Calu3 (cell line): Measurements from ENCODE around the gene NBAS. TPM values are rescaled to one million over a fixed set of nuclear protein-coding genes. Genes with fewer than 3 reads are reported as not detected.

Experiments used
- Bru-seq: library from RNA; stranded (reverse); fragments of 400-500 nt; gene quantifications from one replicate; lab custom pipeline; 2021; lab: Mats Ljungman, UMichigan
- BruChase-seq, 2 experiments: library from RNA; stranded (reverse); fragments of 400-500 nt; gene quantifications; one replicate each; lab custom pipeline; 2021; lab: Mats Ljungman, UMichigan
- BruUV-seq: library from RNA; stranded (reverse); fragments of 400-500 nt; replicated peaks from 2 replicates; lab custom pipeline; 2021; lab: Mats Ljungman, UMichigan
- CTCF ChIA-PET: fragments of 300-600 bp; sonication (Branson Sonifier 250); formaldehyde crosslinking; loops from one replicate; lab custom pipeline; 2022; ENCODE audit warnings: antibody characterized with exemption; lab: Charles Lee
- DNase-seq: peaks from one replicate; pipeline ENCODE4 v3.0.0; 2022
- H3K27ac Mint-ChIP-seq: one replicate; pipeline ENCODE4 v1.8.0; 2022; ENCODE audit warnings: mixed read lengths; ENCODE audit not compliant: unreplicated experiment
- H3K27me3 Mint-ChIP-seq: one replicate; pipeline ENCODE4 v1.8.0; 2022; ENCODE audit warnings: mixed read lengths; ENCODE audit not compliant: unreplicated experiment
- H3K36me3 Mint-ChIP-seq: one replicate; pipeline ENCODE4 v1.8.0; 2022; ENCODE audit warnings: mild to moderate bottlenecking, moderate library complexity, mixed read lengths; ENCODE audit not compliant: insufficient read depth, unreplicated experiment
- H3K4me1 Mint-ChIP-seq: one replicate; pipeline ENCODE4 v1.8.0; 2022; ENCODE audit warnings: mild to moderate bottlenecking, low read depth, mixed read lengths; ENCODE audit not compliant: unreplicated experiment
- H3K4me3 Mint-ChIP-seq: one replicate; pipeline ENCODE4 v1.8.0; 2022; ENCODE audit warnings: mild to moderate bottlenecking, low read depth, moderate library complexity, mixed read lengths; ENCODE audit not compliant: unreplicated experiment
- H3K9me3 Mint-ChIP-seq: one replicate; pipeline ENCODE4 v1.8.0; 2022; ENCODE audit warnings: low read depth, mixed read lengths; ENCODE audit not compliant: unreplicated experiment
- intact Hi-C: fragments of 100-400 bp; cut with micrococcal nuclease; formaldehyde crosslinking; loops from one replicate; pipeline ENCODE4 v1.10.0; 2022; ENCODE audit not compliant: unreplicated experiment
- long read RNA-seq: library from polyadenylated mRNA; stranded (forward); transcript quantifications from one replicate; pipeline ENCODE4 v2.0.0, GENCODE V29; 2022
- total RNA-seq: library from RNA; stranded (reverse); gene quantifications from 2 replicates; pipeline ENCODE4 v1.2.3, GENCODE V29; 2022
- TF ChIP-seq, protein P1 (sequence below): fragments of 200-600 bp; IDR thresholded peaks from one replicate; pipeline ENCODE4 v1.8.0; 2022; ENCODE audit warnings: antibody characterized with exemption; ENCODE audit not compliant: unreplicated experiment

Gene NBAS
- total RNA-seq (25.9 and 30.4 TPM in 2 replicates), Bru-seq, nascent RNA (percentile 77 among the genes with signal in this experiment), BruChase-seq, experiment 1, labeled RNA remaining after a 6-hour chase (percentile 58 among the genes with signal in this experiment), BruChase-seq, experiment 2, labeled RNA remaining after a 2-hour chase (percentile 59 among the genes with signal in this experiment)
- long read RNA-seq, full-length matches to known transcripts = 3 of 21 reads
- long read RNA-seq, partial matches to known transcripts = 4 of 21 reads
- long read RNA-seq, other reads (novel, unspliced or antisense) = 14 of 21 reads

DNA sequence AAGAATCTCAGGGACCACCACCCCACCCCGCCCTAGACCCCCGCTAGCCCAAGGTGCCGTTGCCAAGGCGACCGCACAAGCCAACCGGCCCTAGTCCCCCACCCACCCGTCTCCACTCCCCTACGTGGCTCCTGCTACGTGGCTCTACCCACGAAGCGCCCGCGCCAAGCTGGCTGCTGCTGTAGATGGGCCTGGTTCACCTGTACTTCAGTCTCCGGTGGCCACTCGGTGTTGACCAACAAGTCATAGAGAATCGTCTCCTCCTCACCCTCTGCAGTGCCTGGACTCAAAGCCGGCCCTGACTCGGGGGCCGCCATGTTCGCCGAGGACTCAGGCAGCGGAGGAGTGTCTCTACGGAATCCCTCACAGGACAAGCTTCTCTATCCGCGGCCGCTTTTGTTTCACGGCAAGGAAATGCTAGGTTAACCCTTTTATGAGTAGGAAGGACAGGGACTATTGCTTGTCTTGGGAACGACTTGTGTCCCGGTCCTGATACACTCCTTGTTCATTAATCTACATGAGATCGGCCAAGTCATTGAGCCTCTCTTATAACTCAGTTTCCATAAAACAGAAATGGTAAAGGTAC lies at the start of gene NBAS:
Gene NBAS, minus strand, starts transcription at position 347 of the 586 bp plus-strand sequence. Its CDS starts 30 bp downstream, at position 317.
- Mint-ChIP-seq H3K27me3 (no peaks in the 10 kb centered on the region), H3K4me1 (peaks cover 20% of the 10 kb centered on the region), H3K9me3 (no peaks in the 10 kb centered on the region), H3K4me3 (peak within 1 kb of the TSS; percentile 96), H3K36me3 (peaks cover 19% of the 10 kb centered on the region), H3K27ac (peak within 1 kb of the TSS; percentile 77)
- TF ChIP-seq, protein P1, sequence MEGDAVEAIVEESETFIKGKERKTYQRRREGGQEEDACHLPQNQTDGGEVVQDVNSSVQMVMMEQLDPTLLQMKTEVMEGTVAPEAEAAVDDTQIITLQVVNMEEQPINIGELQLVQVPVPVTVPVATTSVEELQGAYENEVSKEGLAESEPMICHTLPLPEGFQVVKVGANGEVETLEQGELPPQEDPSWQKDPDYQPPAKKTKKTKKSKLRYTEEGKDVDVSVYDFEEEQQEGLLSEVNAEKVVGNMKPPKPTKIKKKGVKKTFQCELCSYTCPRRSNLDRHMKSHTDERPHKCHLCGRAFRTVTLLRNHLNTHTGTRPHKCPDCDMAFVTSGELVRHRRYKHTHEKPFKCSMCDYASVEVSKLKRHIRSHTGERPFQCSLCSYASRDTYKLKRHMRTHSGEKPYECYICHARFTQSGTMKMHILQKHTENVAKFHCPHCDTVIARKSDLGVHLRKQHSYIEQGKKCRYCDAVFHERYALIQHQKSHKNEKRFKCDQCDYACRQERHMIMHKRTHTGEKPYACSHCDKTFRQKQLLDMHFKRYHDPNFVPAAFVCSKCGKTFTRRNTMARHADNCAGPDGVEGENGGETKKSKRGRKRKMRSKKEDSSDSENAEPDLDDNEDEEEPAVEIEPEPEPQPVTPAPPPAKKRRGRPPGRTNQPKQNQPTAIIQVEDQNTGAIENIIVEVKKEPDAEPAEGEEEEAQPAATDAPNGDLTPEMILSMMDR = no peak
- CTCF ChIA-PET = interaction anchor here (1.3 to 2.0 kb wide), 3 partner anchors 15 to 1264 kb away, joined by 3 to 7 read pairs (median 5); no protein-coding TSS in a partner anchor
- intact Hi-C loops = no loop called here
- peak; percentile 78 for DNase-seq
- BruUV-seq = no TSS peak

DNA sequence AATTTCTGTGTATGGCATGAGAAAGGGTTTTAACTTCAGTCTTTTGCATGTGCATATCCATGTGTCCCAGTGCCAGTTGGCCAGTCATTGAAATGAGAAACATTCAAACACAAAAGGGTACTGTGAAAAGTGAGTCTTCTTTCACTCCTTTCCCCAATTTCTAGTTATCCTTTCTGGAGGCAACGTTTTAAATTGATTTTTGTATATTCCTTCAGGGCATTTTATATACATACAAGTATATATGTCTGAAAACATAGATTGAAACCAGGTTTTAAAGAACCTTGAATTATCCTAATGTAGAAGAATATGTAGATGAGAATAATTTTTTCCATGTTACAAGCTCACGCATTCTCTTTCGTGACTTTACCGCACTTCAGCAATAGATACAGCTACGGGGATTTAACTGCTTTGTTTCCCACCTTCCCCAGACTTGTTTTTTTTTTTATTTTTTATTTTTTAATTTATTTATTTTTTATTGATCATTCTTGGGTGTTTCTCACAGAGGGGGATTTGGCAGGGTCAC lies 49.4 kb upstream of the NBAS start:
- H3K27me3 Mint-ChIP-seq = no peaks in the 10 kb centered on the region
- TF ChIP-seq, protein P1 = no peak
- intact Hi-C loops = no loop called here
- no peak for DNase-seq
- BruUV-seq = no TSS peak
- H3K4me1 Mint-ChIP-seq = no peaks in the 10 kb centered on the region
- H3K9me3 Mint-ChIP-seq = no peaks in the 10 kb centered on the region
- H3K36me3 Mint-ChIP-seq = peaks cover 48% of the 10 kb centered on the region
- CTCF ChIA-PET = no interaction called here
- no peak overlapping the region for H3K4me3 Mint-ChIP-seq
- no peak overlapping the region for H3K27ac Mint-ChIP-seq

DNA sequence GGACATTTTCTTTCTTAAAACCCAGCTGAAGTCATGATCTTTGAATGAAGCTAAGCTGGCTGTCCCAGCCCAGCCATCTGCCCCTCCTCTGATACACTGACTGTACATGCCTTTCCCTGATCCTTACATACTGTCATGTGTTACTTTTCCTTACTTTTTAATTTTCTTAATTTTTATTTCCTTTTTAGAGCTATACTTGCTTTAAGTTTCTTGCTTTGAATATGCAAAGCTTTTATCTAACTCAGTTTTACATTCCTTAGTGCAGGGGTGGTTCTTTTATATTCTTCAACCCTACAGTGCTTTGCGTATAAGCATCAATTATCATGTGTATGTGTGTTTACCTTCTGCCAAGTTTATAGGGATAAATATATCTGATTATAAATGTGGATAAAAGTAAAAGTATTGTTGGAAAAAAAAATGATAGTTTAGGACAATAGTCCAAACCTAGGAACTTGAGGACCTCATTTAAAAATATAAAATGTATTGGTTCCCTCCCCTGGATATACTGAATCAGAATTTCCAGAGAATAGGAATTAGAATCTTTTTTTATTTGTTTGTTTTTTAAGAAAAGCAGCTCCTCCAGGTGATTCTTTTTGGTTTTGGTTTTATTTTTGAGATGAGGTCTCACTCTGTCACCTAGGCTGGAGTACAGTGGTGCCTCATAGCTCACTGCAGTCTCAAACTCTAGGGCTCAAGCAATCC lies 48.4 kb upstream of the NBAS start:
- no peaks in the 10 kb centered on the region for H3K27me3 Mint-ChIP-seq
- H3K4me3 Mint-ChIP-seq = no peak overlapping the region
- CTCF ChIA-PET = interaction anchor here (0.6 kb wide), 1 partner anchor 552 kb away, joined by 3 read pairs; no protein-coding TSS in a partner anchor
- BruUV-seq = no TSS peak
- no peaks in the 10 kb centered on the region for H3K9me3 Mint-ChIP-seq
- H3K4me1 Mint-ChIP-seq = no peaks in the 10 kb centered on the region
- H3K36me3 Mint-ChIP-seq = peaks cover 54% of the 10 kb centered on the region
- no peak overlapping the region for H3K27ac Mint-ChIP-seq
- TF ChIP-seq, protein P1 = no peak
- intact Hi-C loops = no loop called here
- no peak for DNase-seq

DNA sequence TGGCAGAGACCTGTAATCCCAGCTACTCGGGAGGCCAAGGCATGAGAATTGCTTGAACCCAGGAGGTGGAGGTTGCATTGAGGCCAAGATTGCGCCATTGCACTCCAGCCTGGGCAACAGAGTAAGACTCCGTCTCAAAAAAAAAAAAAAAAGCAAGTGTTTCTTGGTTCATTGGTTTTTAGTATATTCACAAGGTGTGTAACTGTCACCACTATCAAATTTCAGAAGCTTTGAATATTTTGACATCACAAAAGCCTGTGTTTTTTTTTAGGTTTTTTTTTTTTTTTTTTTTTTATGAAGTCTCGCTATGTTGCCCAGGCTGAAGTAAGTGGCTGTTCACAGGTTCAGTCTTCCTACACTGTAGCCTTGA lies 47.2 kb upstream of the NBAS start:
- TF ChIP-seq, protein P1 = no peak
- no TSS peak for BruUV-seq
- CTCF ChIA-PET = no interaction called here
- Mint-ChIP-seq H3K27ac (no peak overlapping the region), H3K27me3 (no peaks in the 10 kb centered on the region), H3K4me3 (no peak overlapping the region), H3K36me3 (peaks cover 60% of the 10 kb centered on the region), H3K9me3 (no peaks in the 10 kb centered on the region), H3K4me1 (no peaks in the 10 kb centered on the region)
- intact Hi-C loops = no loop called here
- no peak for DNase-seq
